Keratinocyte (primary cell): ENCODE measurements around the gene DDIAS. TPM values are rescaled to one million over a fixed set of nuclear protein-coding genes. Genes with fewer than 3 reads are reported as not detected.

Source experiments
- DNase-seq: peaks from one replicate; pipeline ENCODE4 v3.0.0-alpha.2; 2011; ENCODE audit warnings: low read depth, missing footprints, low spot score
- FAIRE-seq: peaks from 2 replicates; lab custom pipeline; 2011; peaks lifted over from hg19 to GRCh38; lab: Jason Lieb, UNC
- H2AFZ ChIP-seq: 2 replicates; pipeline ENCODE4 v1.6.0; 2012; ENCODE audit warnings: low read length, control low read depth, inconsistent platforms; ENCODE audit not compliant: control insufficient read depth
- H3K27ac ChIP-seq: 2 replicates; pipeline ENCODE4 v1.5.1; 2011; ENCODE audit warnings: low read length; ENCODE audit not compliant: control insufficient read depth, insufficient read depth
- H3K27me3 ChIP-seq: 3 replicates; pipeline ENCODE4 v1.6.0; 2011; ENCODE audit warnings: low read length; ENCODE audit not compliant: control insufficient read depth, insufficient read depth; ENCODE audit errors: extremely low read depth
- H3K36me3 ChIP-seq, 2 experiments: 2 replicates in 1 of 2; 3 replicates in 1 of 2; pipeline ENCODE4 v1.5.1; 2011; ENCODE audit warnings: low read length in 2 of 2, mild to moderate bottlenecking in 1 of 2; ENCODE audit not compliant: control insufficient read depth in 2 of 2, insufficient read depth in 2 of 2; ENCODE audit errors: extremely low read depth in 1 of 2
- H3K4me1 ChIP-seq: 3 replicates; pipeline ENCODE4 v1.5.1; 2011; ENCODE audit warnings: low read length; ENCODE audit not compliant: control insufficient read depth, insufficient read depth; ENCODE audit errors: extremely low read depth
- H3K4me2 ChIP-seq: 3 replicates; pipeline ENCODE4 v1.6.0; 2011; ENCODE audit warnings: low read depth, low read length; ENCODE audit not compliant: control insufficient read depth, insufficient read depth; ENCODE audit errors: extremely low read depth
- H3K4me3 ChIP-seq, 3 experiments: fragments of 200-600 bp in 1 of 3; sonication (generic) in 1 of 3; 2 replicates in 2 of 3; 3 replicates in 1 of 3; pipeline ENCODE4 v1.5.1; 2011 to 2016; ENCODE audit warnings: low read length in 3 of 3, mild to moderate bottlenecking in 3 of 3, control low read depth in 2 of 3, inconsistent platforms in 1 of 3, low read depth in 1 of 3, mixed read lengths in 1 of 3, mixed run types in 1 of 3, moderate library complexity in 1 of 3; ENCODE audit not compliant: control insufficient read depth in 2 of 3, insufficient read depth in 2 of 3; ENCODE audit errors: extremely low read depth in 1 of 3
- H3K79me2 ChIP-seq: 2 replicates; pipeline ENCODE4 v1.6.0; 2012; ENCODE audit warnings: low read length; ENCODE audit not compliant: control insufficient read depth, insufficient read depth
- H3K9ac ChIP-seq: 3 replicates; pipeline ENCODE4 v1.6.0; 2011; ENCODE audit warnings: low read length; ENCODE audit not compliant: control insufficient read depth, insufficient read depth; ENCODE audit errors: extremely low read depth
- H3K9me1 ChIP-seq: 3 replicates; pipeline ENCODE4 v1.6.0; 2011; ENCODE audit warnings: low read length; ENCODE audit not compliant: control insufficient read depth, insufficient read depth; ENCODE audit errors: extremely low read depth
- H3K9me3 ChIP-seq: 2 replicates; pipeline ENCODE4 v1.5.1; 2012; ENCODE audit warnings: low read depth, low read length; ENCODE audit not compliant: control insufficient read depth
- H4K20me1 ChIP-seq: 3 replicates; pipeline ENCODE4 v1.6.0; 2011; ENCODE audit warnings: low read length; ENCODE audit not compliant: control insufficient read depth, insufficient read depth; ENCODE audit errors: extremely low read depth
- CTCF ChIP-seq, 3 experiments: IDR thresholded peaks in 1 of 3; conservative IDR thresholded peaks in 1 of 3; optimal IDR thresholded peaks in 1 of 3; 2 replicates in 2 of 3; 3 replicates in 1 of 3; pipeline versions ENCODE3 to v1.5.1; 2011; ENCODE audit warnings: low read length in 3 of 3, mild to moderate bottlenecking in 3 of 3, moderate library complexity in 2 of 3, control low read depth in 1 of 3, inconsistent platforms in 1 of 3; ENCODE audit not compliant: insufficient read depth in 2 of 3; ENCODE audit errors: extremely low read depth in 1 of 3
- EZH2 ChIP-seq: IDR thresholded peaks from one replicate; pipeline ENCODE4 v1.6.1; 2012; ENCODE audit warnings: inconsistent platforms, mild to moderate bottlenecking, low read length, moderate library complexity
- dilution Hi-C: fragments of 300-500 bp; cut with MboI; formaldehyde crosslinking; loops from one replicate; pipeline ENCODE4 v1.7.0; 2020; ENCODE audit warnings: low sequenced_read_pairs; ENCODE audit not compliant: extremely low pct_ligation_motif_present
- polyA plus RNA-seq, 5 experiments: library from polyadenylated mRNA; depleted of rRNA in 3 of 5; stranded (reverse) in 3 of 5; stranded (forward) in 1 of 5; unstranded in 1 of 5; fragments of >200 nt; gene quantifications; 1 replicate in 1 of 5; 2 replicates in 3 of 5; 3 replicates in 1 of 5; pipeline versions ENCODE4 v1.2.1 to v1.2.3, GENCODE V29; 2011 to 2012; ENCODE audit warnings: missing spikeins in 2 of 5, low read depth in 1 of 5, low replicate concordance in 1 of 5

The DDIAS gene
- polyA plus RNA-seq, 1 donor (not counting 4 experiments of a cell fraction or from before 2014, with no cell fraction given): 8.7 TPM

GRCh38 chr11:82981852-82982251 lies 80.3 kb downstream of the DDIAS start:
- H3K4me2 ChIP-seq: no peak overlapping the region
- no peaks in the 10 kb centered on the region for H4K20me1 ChIP-seq
- no peak overlapping the region for H3K4me3 ChIP-seq
- TF ChIP-seq CTCF (optimal IDR thresholded peaks at IDR 0.05 in 1 of 3, IDR thresholded peaks at IDR 0.05 in 1 of 3, conservative IDR thresholded peaks at IDR 0.05 in 1 of 3; ENCODE audit: extremely low read depth in 1 of 3, insufficient read depth in 2 of 3, low read length in 3 of 3) (no peak), EZH2 (no peak)
- no peaks in the 10 kb centered on the region for H3K9me3 ChIP-seq
- DNase-seq (no peak), FAIRE-seq (no peak)
- no peak overlapping the region for H2AFZ ChIP-seq
- dilution Hi-C loops: no loop called here
- H3K27ac ChIP-seq: no peak overlapping the region
- peaks cover 2 to 4% of the 10 kb centered on the region in 2 experiments for H3K36me3 ChIP-seq
- peaks cover 3% of the 10 kb centered on the region for H3K9me1 ChIP-seq
- no peak overlapping the region for H3K9ac ChIP-seq
- H3K79me2 ChIP-seq: no peaks in the 10 kb centered on the region
- H3K27me3 ChIP-seq: no peaks in the 10 kb centered on the region
- H3K4me1 ChIP-seq: peaks cover 22% of the 10 kb centered on the region

Other genes with a start within 250 kb of the DDIAS start
- 0.01 TPM in 2 of 3 replicates, not detected in the other for gene FAM181B, start 167.9 kb upstream of the DDIAS start, polyA plus RNA-seq
- 32.3 to 43.5 TPM (median 36.5 TPM) in 3 replicates for gene PRCP, start 1.3 kb upstream of the DDIAS start, polyA plus RNA-seq
- 6.7 to 10.9 TPM (median 9.3 TPM) in 3 replicates for gene RAB30, start 170.2 kb downstream of the DDIAS start, polyA plus RNA-seq